GM12801 (cell line): Measurements from ENCODE around the gene RPH3AL.

Experiments used
- CTCF ChIP-seq: IDR thresholded peaks from one replicate; pipeline ENCODE4 v1.5.1; 2011; ENCODE audit warnings: control low read depth; ENCODE audit not compliant: insufficient read length; ENCODE audit errors: extremely low read depth

RPH3AL gene

GRCh38 chr17:352421-353212, at the start of gene RPH3AL:
Gene RPH3AL (minus strand): TSS chr17:352807. CDS start chr17:327543, 25,264 bp downstream.
- TF ChIP-seq CTCF: no peak

- TF ChIP-seq CTCF: no peak
These were observed 47.6 kb upstream of the RPH3AL start for GRCh38 chr17:400257-400656.

- no peak for TF ChIP-seq CTCF
These were observed 44.2 kb upstream of the RPH3AL start for GRCh38 chr17:396788-397187.

GRCh38 chr17:395974-396373, 43.4 kb upstream of the RPH3AL start:
- no peak for TF ChIP-seq CTCF

- no peak for TF ChIP-seq CTCF
These were observed 42.6 kb upstream of the RPH3AL start for GRCh38 chr17:395179-395578.

- TF ChIP-seq CTCF: no peak
These were observed 42.1 kb upstream of the RPH3AL start for GRCh38 chr17:394718-395095.

- no peak for TF ChIP-seq CTCF
These were observed 41.5 kb upstream of the RPH3AL start for GRCh38 chr17:393806-394717.
